Medulla oblongata (tissue), 1 donor: ENCODE data around the gene CFLAR.
"Not testable (repeated sequence)": the region's sequence is repeated elsewhere in the genome, so short reads cannot be mapped to it uniquely, and the experiment has no call there.

Experiments
- DNase-seq: peaks from one replicate; pipeline ENCODE4 v3.0.0-alpha.2; 2015; ENCODE audit errors: extremely low spot score

The CFLAR gene

GRCh38 chr2:201149064-201149820, 33.3 kb downstream of the CFLAR start:
- DNase-seq = no peak

- not testable (repeated sequence) for DNase-seq
Measured at GRCh38 chr2:201149821-201150165, 33.8 kb downstream of the CFLAR start.

- no peak for DNase-seq
Measured at GRCh38 chr2:201150454-201151020, 34.6 kb downstream of the CFLAR start.

GRCh38 chr2:201151127-201151981, 35.4 kb downstream of the CFLAR start:
- DNase-seq = no peak

- DNase-seq = no peak
Measured at GRCh38 chr2:201152517-201152916, 36.6 kb downstream of the CFLAR start.

GRCh38 chr2:201152999-201153815, 37.2 kb downstream of the CFLAR start:
- DNase-seq = no peak

- no peak for DNase-seq
Measured at GRCh38 chr2:201154615-201155399, 38.8 kb downstream of the CFLAR start.

GRCh38 chr2:201156036-201156435, 40.1 kb downstream of the CFLAR start:
- no peak for DNase-seq

- no peak for DNase-seq
Measured at GRCh38 chr2:201156640-201157039, 40.7 kb downstream of the CFLAR start.

- no peak for DNase-seq
Measured at GRCh38 chr2:201157694-201158093, 41.7 kb downstream of the CFLAR start.

GRCh38 chr2:201158111-201158929, 42.4 kb downstream of the CFLAR start:
- DNase-seq = peak; percentile 95

- DNase-seq = no peak
Measured at GRCh38 chr2:201164166-201164565, 48.2 kb downstream of the CFLAR start.

GRCh38 chr2:201167546-201167945, 51.6 kb downstream of the CFLAR start:
- no peak for DNase-seq

GRCh38 chr2:201168496-201168895, 52.5 kb downstream of the CFLAR start:
- DNase-seq = not testable (repeated sequence)

GRCh38 chr2:201171259-201171814, 55.4 kb downstream of the CFLAR start:
- DNase-seq = no peak

- no peak for DNase-seq
Measured at GRCh38 chr2:201172279-201172678, 56.3 kb downstream of the CFLAR start.

GRCh38 chr2:201174687-201175086, 58.7 kb downstream of the CFLAR start:
- no peak for DNase-seq

- no peak for DNase-seq
Measured at GRCh38 chr2:201176081-201176481, 60.1 kb downstream of the CFLAR start.

- peak; percentile 26 for DNase-seq
Measured at GRCh38 chr2:201180010-201180409, 64.0 kb downstream of the CFLAR start.
